ENCODE measurements around the gene EMX1. TPM values are rescaled to one million over a fixed set of nuclear protein-coding genes. Genes with fewer than 3 reads are reported as not detected.

The EMX1 gene
- total RNA-seq, 1 experiment from 2014 or later = not detected

DNA sequence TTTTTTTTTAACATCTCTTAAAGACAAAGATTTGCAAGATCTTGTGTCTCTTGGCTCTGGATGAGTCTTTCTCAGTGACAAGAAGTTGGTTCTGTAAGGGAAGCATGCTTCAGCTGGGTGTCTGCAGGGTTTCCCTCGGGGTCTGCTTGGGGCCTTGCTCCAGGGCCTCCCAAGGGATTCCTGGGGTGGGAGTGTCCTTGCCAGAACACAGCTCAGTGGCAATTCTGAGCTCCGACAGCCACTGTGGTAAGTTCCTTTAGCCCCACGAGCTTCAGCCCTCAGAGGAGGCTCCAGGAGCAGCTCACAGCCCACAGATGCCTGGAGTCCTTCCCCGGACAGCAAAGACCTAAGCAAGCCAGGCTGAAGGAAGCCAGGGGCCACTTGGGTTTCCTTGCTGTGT is 52.4 kb downstream of the EMX1 start:
- CTCF ChIA-PET = interaction anchor here (0.7 kb wide), 1 partner anchor 75 kb away, joined by 4 read pairs; no protein-coding TSS in a partner anchor
- Histone ChIP-seq H3K4me2 (no peak overlapping the region), H3K4me1 (replicated peaks; ENCODE audit: insufficient read depth) (no peaks in the 10 kb centered on the region), H3K4me3 (no peak overlapping the region), H3K9me3 (ENCODE audit: insufficient read depth, low read depth) (no peaks in the 10 kb centered on the region), H4K20me1 (ENCODE audit: insufficient read depth) (no peaks in the 10 kb centered on the region), H3K36me3 (ENCODE audit: low read depth) (no peaks in the 10 kb centered on the region), H2AFZ (no peak overlapping the region), H3F3A (ENCODE audit: insufficient read depth, low read depth) (no peaks in the 10 kb centered on the region), H3K79me2 (ENCODE audit: low read depth) (no peaks in the 10 kb centered on the region), H3K9me2 (ENCODE audit: insufficient read depth) (no peaks in the 10 kb centered on the region), H3K27me3 (ENCODE audit: insufficient read depth, low read depth) (no peaks in the 10 kb centered on the region), H3K27ac (no peak overlapping the region)
- no TSS peak for BruUV-seq (replicated peaks)
- intact Hi-C loops (cut with micrococcal nuclease; ENCODE audit: unreplicated experiment) = no loop called here
- TF ChIP-seq CTCF (conservative IDR thresholded peaks at IDR 0.05) (no peak), EZH2 (IDR thresholded peaks at IDR 0.05; ENCODE audit: low read depth) (no peak)
- no peak for DNase-seq
- POLR2A ChIA-PET (ENCODE audit: unreplicated experiment) = interaction anchor here (0.7 kb wide), 1 partner anchor 86 kb away, joined by 16 read pairs; no protein-coding TSS in a partner anchor

- Histone ChIP-seq H3K4me3 (no peak overlapping the region), H3K9me2 (ENCODE audit: insufficient read depth) (no peaks in the 10 kb centered on the region), H2AFZ (no peak overlapping the region), H3K4me2 (no peak overlapping the region), H3K4me1 (replicated peaks; ENCODE audit: insufficient read depth) (no peaks in the 10 kb centered on the region), H3K79me2 (ENCODE audit: low read depth) (no peaks in the 10 kb centered on the region), H3K27ac (no peak overlapping the region), H4K20me1 (ENCODE audit: insufficient read depth) (no peaks in the 10 kb centered on the region), H3K36me3 (ENCODE audit: low read depth) (no peaks in the 10 kb centered on the region), H3F3A (ENCODE audit: insufficient read depth, low read depth) (no peaks in the 10 kb centered on the region), H3K27me3 (ENCODE audit: insufficient read depth, low read depth) (no peaks in the 10 kb centered on the region), H3K9me3 (ENCODE audit: insufficient read depth, low read depth) (no peaks in the 10 kb centered on the region)
- no peak for DNase-seq
- ChIA-PET POLR2A (ENCODE audit: unreplicated experiment) (no interaction called here), CTCF (interaction anchor here (0.6 kb wide), 1 partner anchor 819 kb away, joined by 3 read pairs; no protein-coding TSS in a partner anchor)
- intact Hi-C loops (cut with micrococcal nuclease; ENCODE audit: unreplicated experiment) = no loop called here
- TF ChIP-seq EZH2 (IDR thresholded peaks at IDR 0.05; ENCODE audit: low read depth) = no peak
- no peak for TF ChIP-seq CTCF (conservative IDR thresholded peaks at IDR 0.05)
- no TSS peak for BruUV-seq (replicated peaks)
Measured at GRCh38 chr2:72971036-72971435, 53.7 kb downstream of the EMX1 start.

DNA sequence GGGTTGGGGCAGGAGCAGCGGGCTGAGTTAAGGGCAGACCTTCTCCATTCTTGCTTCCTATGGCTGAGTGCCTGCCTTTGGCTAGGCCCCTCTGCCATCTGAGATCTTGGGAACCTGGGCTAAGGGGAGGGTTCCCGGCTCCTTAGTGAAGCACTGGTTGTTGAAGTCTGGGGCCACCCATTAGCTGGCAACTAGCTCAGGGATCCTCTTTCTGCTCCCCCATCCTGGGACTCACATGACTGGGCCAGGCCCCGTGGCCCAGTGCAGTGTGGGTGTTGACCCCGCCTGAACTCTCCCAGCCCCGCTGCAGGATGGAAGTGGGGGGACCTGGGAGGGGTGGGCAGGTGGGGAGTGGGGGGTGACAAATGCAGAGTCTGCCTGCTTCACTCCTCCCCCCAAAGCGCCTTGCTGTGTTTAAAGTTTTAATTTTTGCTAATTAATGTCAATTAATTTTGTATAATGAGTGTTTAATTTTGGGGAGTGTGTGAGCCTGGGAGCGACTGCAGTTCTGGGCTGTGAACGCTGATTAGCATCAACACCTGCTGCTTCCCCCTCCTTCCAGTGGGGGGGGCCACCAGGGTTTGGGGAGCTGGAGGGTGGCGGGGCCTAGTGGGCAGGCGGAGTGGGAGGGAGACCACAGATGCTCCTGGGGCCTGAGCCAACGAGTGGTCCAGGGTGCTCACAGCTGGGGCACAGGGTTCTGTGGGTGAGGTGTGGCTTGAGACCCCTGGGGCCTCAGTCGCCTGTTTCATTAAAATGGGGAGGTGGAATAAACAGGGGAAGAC is 55.2 kb downstream of the EMX1 start:
- Histone ChIP-seq H3K9me2 (ENCODE audit: insufficient read depth) (no peaks in the 10 kb centered on the region), H3K27me3 (ENCODE audit: insufficient read depth, low read depth) (no peaks in the 10 kb centered on the region), H3K36me3 (ENCODE audit: low read depth) (no peaks in the 10 kb centered on the region), H3K79me2 (ENCODE audit: low read depth) (no peaks in the 10 kb centered on the region), H3K27ac (no peak overlapping the region), H3F3A (ENCODE audit: insufficient read depth, low read depth) (no peaks in the 10 kb centered on the region), H3K4me2 (no peak overlapping the region), H2AFZ (no peak overlapping the region), H3K4me3 (no peak overlapping the region), H3K9me3 (ENCODE audit: insufficient read depth, low read depth) (no peaks in the 10 kb centered on the region), H3K4me1 (replicated peaks; ENCODE audit: insufficient read depth) (no peaks in the 10 kb centered on the region), H4K20me1 (ENCODE audit: insufficient read depth) (no peaks in the 10 kb centered on the region)
- intact Hi-C loops (cut with micrococcal nuclease; ENCODE audit: unreplicated experiment) = loop anchor here (1.0 kb wide), 1 partner anchor 80 kb away; no protein-coding TSS in a partner anchor
- DNase-seq = no peak
- BruUV-seq (replicated peaks) = no TSS peak
- CTCF ChIA-PET = interaction anchor here (2.5 kb wide), 1 partner anchor 79 kb away, joined by 26 read pairs; no protein-coding TSS in a partner anchor
- POLR2A ChIA-PET (ENCODE audit: unreplicated experiment) = no interaction called here
- TF ChIP-seq EZH2 (IDR thresholded peaks at IDR 0.05; ENCODE audit: low read depth) = no peak
- TF ChIP-seq CTCF (conservative IDR thresholded peaks at IDR 0.05) = no peak
